ENCODE measurements around the gene AP1S3.

AP1S3 gene

DNA sequence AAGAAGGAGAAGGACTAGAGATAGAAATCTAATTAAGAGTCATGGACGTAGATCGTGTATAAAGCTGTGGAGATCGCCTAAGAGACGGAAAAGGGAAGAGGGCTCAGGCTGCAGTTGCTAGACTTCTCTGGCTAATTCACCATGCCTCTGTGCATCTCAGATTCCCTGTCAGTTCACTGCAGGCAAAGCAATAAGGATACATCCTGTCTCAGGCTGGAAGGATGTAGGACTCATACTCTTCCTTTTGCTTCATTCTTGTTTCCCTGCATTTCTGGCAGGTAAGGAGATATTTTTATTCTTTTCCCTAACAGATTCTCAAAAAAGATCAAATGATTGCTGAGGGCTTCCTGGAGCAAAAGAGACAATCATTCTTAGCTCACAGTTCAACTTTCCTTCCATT, 112.5 kb downstream of the AP1S3 start:
- DNase-seq (ENCODE audit: low spot score) = no peak

DNA sequence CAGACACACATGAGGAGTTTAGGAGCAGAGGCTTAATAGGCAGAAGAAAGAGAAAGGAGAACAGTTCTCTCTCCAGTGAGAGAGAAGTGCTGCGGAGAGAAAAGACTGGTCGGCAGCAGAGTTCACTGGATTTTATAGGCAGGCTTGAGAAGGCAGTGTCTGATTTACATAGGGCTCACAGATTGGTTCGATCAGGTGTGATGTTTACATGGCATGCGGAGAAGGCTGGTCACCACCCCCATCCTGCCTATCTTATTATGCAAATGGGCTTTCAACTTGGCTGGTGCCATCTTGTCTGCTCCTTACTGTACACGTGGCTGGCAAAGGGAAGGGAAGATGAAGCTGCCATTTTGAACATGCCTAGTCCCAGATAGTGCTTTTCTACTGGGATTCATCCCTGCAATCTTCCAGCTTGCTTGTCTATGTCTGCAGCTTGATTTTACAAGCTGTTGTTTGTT, 113.4 kb downstream of the AP1S3 start:
- DNase-seq (ENCODE audit: low spot score) = no peak

DNA sequence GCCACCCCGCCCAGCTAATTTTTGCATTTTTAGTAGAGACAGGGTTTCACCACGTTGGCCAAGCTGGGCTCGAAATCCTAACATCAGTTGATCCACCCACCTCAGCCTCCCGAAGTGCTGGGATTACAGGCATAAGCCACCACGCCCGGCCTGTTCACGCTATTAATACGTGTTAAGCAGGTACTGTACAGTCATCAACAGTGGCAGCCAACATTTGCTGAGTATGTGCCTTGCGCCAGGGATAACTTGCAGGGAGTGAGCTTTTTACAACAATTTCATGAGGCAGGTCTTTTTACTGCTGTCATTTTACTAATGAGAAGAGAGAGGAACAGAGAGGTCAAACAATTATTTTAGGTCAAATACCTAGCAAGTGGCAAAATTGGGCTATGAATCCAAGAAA, 115.2 kb downstream of the AP1S3 start:
- no peak for DNase-seq (ENCODE audit: low spot score)

DNA sequence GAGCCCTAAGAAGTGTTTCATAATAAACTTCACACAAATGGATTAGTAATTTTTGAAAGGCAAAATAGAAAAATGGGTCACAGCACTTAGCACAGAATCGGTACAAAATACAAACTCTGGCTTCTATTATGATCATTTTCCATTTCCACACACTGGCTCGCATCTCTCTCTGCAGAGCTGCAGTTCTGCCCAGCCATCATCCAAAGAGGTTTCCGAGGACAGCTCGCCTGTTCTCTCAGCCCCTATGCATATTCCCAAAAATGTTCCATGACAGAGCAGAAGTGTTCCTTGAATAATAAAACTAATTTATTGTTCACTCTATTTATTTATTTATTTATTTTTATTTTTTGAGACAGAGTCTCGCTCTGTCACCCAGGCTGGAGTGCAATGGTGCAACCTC, 115.6 kb downstream of the AP1S3 start:
- DNase-seq (ENCODE audit: low spot score) = no peak

DNA sequence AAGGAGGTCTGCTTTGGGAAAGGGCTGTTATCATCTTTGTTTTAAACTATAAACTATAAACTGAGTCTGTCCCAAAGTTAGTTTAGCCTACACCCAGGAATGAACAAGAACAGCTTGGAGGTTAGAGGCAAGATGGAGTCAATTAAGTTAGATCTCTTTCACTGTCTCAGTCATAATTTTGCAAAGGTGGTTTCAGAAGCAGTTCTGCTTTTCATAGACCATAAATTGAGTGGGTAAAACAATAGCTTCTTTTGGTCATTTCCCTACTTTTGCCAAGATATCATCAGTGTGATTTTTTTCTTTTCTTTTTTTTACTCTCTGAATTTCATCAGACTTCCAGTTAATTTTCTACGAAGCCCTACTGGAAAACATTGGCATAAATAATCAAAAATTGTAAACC, 117.0 kb downstream of the AP1S3 start:
- no peak for DNase-seq (ENCODE audit: low spot score)

DNA sequence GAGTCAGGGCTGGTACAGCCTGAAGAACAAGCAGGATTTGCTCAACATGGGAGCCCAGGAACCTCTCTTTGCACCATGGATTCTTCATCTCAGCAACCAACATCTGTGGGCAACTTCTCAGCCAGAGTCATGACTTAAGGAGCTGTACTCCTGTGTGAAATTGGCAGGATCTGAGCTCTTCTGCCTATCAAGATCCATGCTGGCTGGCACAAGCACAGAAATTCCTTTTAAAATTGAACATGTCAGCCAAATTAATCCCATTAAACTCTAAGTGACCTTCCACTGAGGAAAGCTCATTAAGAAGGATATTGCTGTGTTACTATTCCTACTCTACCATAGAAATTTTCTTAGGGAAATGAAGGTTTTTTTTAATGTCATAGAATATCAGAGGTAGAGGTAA, 124.7 kb downstream of the AP1S3 start:
- DNase-seq (ENCODE audit: low spot score) = no peak

DNA sequence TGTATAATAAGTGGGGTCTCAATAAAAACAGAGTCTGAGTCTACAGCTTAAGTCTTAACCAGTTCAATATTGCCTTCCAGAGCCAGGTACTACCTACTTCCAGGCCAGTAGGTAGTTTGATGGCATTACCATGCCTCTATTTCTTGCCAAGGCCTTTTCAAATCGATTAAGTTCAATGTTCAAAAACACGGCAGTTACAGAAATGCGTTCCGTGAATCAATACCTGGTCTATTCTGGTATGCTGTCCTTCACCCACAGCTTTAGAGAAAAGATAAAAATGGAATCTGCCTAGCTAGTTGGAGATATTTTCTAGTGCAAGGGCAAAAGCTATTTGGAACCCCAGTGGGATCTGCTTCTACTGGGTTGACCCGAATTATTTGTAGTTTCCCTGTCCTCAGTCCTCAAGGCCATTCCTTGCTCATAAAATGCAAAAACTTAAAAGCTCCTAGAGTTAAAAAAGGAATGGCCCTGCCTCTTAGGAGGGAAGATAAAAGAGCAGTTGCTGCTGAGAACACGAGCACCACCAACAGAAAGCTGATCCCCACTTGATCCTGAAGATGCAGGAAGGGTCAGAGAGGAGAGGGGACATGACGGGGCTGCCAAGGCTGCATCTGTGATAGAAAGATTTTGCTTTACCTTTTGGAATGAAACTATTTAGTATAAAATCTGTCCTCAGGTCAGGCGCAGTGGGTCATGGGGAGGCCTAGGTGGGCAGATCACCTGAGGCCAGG, 125.6 kb downstream of the AP1S3 start:
- DNase-seq (ENCODE audit: low spot score) = no peak

Measured in hematopoietic multipotent progenitor cell treated with erythropoietin and hydrocortisone succinate and interleukin-3 and kit ligand, for 17 days (in vitro differentiated cells).